SH-SY5Y (cell line): Measurements from ENCODE around the gene MRPL40.

Experiments
- GATA2 ChIP-seq: IDR thresholded peaks from 2 replicates; pipeline ENCODE4 v1.6.1; 2011; ENCODE audit warnings: mild to moderate bottlenecking, low read depth, low read length
- GATA3 ChIP-seq: IDR thresholded peaks from 2 replicates; pipeline ENCODE4 v1.6.1; 2011; ENCODE audit warnings: low read depth, mild to moderate bottlenecking, low read length, moderate library complexity

GRCh38 chr22:19434829-19435580, 2.7 kb downstream of the MRPL40 start:
- TF ChIP-seq GATA3 (no peak), GATA2 (no peak)
